HG02588 (cell line): ENCODE data around the gene SPATA46.
"Not testable (repeated sequence)": the region's sequence is repeated elsewhere in the genome, so short reads cannot be mapped to it uniquely, and the experiment has no call there.

Experiments used
- ATAC-seq: cut with Tn5 transposase; IDR thresholded peaks from one replicate; pipeline ENCODE4 v1.9.1; 2021; ENCODE audit warnings: mild to moderate bottlenecking, moderate library complexity; ENCODE audit not compliant: unreplicated experiment

Gene SPATA46

GRCh38 chr1:162359523-162360236 is 17.0 kb downstream of the SPATA46 start:
- no peak for ATAC-seq

- ATAC-seq, result no peak
Measured at GRCh38 chr1:162358928-162359327, 17.7 kb downstream of the SPATA46 start.

GRCh38 chr1:162357681-162358266 is 18.9 kb downstream of the SPATA46 start:
- no peak for ATAC-seq

GRCh38 chr1:162353702-162354101 is 23.0 kb downstream of the SPATA46 start:
- no peak for ATAC-seq

- no peak for ATAC-seq
Measured at GRCh38 chr1:162353078-162353477, 23.6 kb downstream of the SPATA46 start.

GRCh38 chr1:162351874-162352273 is 24.8 kb downstream of the SPATA46 start:
- ATAC-seq, result not testable (repeated sequence)

GRCh38 chr1:162351246-162351842 is 25.3 kb downstream of the SPATA46 start:
- no peak for ATAC-seq

GRCh38 chr1:162349635-162350330 is 26.9 kb downstream of the SPATA46 start:
- no peak for ATAC-seq

- ATAC-seq, result no peak
Measured at GRCh38 chr1:162347281-162347680, 29.4 kb downstream of the SPATA46 start.

- no peak for ATAC-seq
Measured at GRCh38 chr1:162343470-162343869, 33.2 kb downstream of the SPATA46 start.

GRCh38 chr1:162342452-162342983 is 34.1 kb downstream of the SPATA46 start:
- no peak for ATAC-seq

GRCh38 chr1:162336621-162337285 is 39.9 kb downstream of the SPATA46 start:
- ATAC-seq, result no peak

- no peak for ATAC-seq
Measured at GRCh38 chr1:162335126-162335525, 41.5 kb downstream of the SPATA46 start.

- ATAC-seq, result no peak
Measured at GRCh38 chr1:162333991-162334390, 42.7 kb downstream of the SPATA46 start.

- ATAC-seq, result no peak
Measured at GRCh38 chr1:162329826-162330225, 46.8 kb downstream of the SPATA46 start.

GRCh38 chr1:162328512-162328911 is 48.1 kb downstream of the SPATA46 start:
- ATAC-seq, result no peak

- no peak for ATAC-seq
Measured at GRCh38 chr1:162327788-162328165, 48.9 kb downstream of the SPATA46 start.

- no peak for ATAC-seq
Measured at GRCh38 chr1:162327144-162327787, 49.4 kb downstream of the SPATA46 start.

- no peak for ATAC-seq
Measured at GRCh38 chr1:162326559-162326958, 50.1 kb downstream of the SPATA46 start.

- no peak for ATAC-seq
Measured at GRCh38 chr1:162324396-162324795, 52.3 kb downstream of the SPATA46 start.
